Activated CD8-positive, alpha-beta memory T cell treated with anti-CD3 and anti-CD28 coated beads for 1 hour (primary cell): ENCODE measurements around the gene CENPVL1.
"Not testable (repeated sequence)": the region's sequence is repeated elsewhere in the genome, so short reads cannot be mapped to it uniquely, and the experiment has no call there.

ENCODE experiments used
- DNase-seq, 2 donors: peaks; one replicate each; pipeline ENCODE4 v3.0.0-alpha.2; 2020; ENCODE audit warnings: low read depth in 1 of 2; ENCODE audit errors: extremely low read depth in 1 of 2

CENPVL1 gene

DNA sequence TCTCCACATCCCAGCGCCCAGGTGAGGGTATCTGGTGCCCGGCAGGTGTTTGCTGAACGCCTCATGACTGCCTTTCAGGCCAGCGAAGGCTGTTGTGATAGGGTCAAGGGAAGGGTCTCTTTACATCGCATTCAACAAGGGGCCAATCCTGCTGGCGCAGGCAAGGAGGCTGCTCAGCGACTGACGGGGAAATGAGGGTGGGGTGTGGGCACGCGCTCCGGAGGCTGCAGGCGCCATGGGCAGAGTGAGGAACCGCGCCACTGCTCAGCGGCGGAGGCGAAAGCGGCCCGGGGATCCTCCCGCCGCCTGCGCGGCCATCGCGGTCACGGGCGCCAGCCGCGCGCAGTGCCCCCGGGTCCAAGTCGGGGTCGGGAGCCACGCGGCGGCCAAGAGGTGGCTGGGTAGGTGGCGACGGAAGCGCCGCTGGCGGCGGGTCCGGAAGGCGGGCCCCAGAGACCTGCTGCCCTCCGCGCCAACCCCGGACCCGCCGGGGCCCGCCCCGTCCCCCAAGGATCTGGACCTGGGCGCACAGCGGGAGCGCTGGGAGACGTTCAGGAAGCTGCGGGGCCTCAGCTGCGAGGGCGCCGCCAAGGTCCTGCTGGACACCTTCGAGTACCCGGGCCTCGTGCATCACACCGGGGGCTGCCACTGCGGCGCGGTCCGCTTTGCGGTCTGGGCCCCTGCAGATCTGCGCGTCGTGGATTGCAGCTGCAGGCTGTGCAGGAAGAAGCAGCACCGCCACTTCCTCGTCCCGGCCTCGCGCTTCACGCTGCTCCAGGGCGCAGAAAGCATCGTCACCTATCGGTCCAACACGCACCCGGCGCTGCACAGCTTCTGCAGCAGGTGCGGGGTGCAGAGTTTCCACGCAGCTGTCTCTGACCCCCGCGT is at the start of gene CENPVL1:
CENPVL1 (plus strand) TSS at position 236 of the 888 bp plus-strand sequence; CDS start at position 236, 0 bp downstream.
- DNase-seq = not testable (repeated sequence)

DNA sequence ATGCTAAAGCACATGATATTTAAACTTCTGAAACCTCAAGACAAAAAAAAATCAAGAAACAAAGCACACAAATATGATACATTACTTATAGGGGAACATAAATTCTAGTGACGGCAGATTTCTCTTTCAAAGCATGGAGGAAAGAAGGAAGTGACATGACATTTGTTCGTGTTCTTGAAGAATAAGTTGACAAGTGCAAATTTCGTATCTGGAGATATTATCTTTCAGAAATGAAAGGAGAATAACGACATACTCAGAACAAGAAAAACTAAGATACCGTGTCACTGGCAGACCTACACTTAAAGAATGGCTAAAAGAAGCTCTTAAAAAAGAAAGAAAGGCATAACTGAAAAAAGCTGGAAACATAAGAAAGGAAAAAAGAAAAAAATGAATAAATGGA is 44.3 kb upstream of the CENPVL1 start:
- DNase-seq = no peak

DNA sequence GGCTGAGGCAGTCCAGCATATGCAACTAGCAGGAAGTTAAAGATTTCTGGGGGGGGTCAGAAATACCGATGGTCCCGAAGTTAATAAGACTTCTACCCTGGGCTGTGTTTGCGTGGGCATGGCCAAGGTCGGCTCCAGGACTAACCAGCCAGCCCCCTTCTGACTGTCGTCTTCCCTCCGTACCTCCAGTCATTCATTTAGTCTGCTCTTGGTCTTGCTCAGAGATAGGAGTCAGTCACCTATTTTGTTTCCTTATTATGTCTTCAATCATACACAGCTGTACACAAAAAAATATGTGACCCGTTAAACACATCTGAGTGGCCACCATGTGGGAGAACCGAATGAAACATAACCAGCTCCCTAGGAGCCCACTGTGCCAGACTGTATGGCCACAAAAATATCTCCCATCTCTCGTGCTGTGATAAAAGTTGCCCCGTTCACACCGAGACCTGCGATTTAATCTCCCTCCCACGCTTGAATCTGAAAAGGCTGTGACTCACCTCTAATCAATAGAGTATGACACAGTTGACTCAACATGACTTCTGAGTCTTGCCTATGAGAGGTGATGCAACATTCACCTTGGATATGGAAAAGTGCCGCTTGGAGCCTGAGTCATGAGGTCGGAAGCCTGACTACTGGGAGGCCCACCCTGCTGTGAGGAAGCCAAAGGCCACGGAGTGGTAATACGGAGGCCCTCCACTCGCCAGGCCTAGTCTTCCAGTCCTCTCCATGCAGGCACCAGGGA is 30.5 kb upstream of the CENPVL1 start:
- not testable (repeated sequence) for DNase-seq

DNA sequence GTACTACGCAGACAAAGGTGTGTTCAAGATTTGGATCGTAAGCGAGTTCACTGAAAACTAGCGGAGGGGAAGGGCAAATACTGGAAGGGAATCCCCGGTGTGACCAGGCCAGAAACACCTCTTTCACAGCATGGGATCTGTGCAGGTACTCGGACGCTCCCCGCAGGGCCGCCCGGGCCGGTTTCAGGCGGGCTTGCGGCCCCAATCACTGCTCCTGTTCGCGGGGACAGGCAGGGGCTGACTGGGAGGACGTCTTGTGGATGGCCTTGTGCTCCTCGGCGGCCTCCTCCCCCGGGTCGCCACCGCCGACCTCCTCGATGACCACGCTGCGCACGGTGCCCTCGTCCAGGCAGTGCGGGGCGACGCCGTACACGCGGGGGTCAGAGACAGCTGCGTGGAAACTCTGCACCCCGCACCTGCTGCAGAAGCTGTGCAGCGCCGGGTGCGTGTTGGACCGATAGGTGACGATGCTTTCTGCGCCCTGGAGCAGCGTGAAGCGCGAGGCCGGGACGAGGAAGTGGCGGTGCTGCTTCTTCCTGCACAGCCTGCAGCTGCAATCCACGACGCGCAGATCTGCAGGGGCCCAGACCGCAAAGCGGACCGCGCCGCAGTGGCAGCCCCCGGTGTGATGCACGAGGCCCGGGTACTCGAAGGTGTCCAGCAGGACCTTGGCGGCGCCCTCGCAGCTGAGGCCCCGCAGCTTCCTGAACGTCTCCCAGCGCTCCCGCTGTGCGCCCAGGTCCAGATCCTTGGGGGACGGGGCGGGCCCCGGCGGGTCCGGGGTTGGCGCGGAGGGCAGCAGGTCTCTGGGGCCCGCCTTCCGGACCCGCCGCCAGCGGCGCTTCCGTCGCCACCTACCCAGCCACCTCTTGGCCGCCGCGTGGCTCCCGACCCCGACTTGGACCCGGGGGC is 28.2 kb upstream of the CENPVL1 start:
- not testable (repeated sequence) for DNase-seq

DNA sequence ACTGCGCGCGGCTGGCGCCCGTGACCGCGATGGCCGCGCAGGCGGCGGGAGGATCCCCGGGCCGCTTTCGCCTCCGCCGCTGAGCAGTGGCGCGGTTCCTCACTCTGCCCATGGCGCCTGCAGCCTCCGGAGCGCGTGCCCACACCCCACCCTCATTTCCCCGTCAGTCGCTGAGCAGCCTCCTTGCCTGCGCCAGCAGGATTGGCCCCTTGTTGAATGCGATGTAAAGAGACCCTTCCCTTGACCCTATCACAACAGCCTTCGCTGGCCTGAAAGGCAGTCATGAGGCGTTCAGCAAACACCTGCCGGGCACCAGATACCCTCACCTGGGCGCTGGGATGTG is 27.6 kb upstream of the CENPVL1 start, which contains the start of gene CENPVL2:
CENPVL2 (minus strand) TSS at position 112 of the 343 bp plus-strand sequence; CDS start at position 112, 0 bp downstream.
- not testable (repeated sequence) for DNase-seq

DNA sequence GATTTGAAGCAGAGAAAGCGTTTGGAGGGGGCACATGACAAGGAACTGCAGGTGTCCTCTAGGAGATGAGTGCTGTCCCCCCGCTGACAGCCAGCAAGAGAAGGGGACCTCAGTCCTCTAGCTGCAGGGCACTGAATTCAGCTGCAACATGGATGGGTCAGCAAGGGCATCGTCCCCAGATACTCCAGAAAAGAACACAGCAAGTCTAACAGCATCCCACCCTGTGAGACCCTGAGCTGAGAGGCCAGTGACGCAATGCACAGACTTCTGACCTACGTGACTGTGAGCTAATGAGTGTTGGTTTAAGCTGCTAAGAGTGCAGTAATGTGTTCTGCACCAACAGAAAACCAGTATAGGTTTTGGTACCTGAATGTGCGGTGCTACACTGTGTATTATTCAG is 16.1 kb upstream of the CENPVL1 start:
- DNase-seq = no peak

DNA sequence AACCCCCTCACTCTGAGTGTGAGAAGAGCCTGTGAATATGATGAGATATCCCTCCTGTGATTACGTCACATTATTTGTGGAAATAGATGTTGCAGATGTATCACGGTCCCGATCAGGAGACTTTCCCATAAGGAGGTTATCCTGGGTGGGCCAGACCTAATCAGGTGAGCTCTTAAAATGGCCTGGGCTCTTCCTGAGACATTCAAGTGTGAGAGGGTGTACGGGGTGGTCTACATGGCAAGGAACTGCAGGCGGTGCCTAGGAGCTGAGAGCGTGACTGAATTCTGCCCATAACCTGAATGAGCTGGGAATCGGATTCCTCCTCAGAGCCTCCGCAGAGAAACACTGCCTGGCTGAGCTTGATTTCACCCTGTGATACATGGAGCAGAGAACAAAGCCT is 12.9 kb upstream of the CENPVL1 start:
- no peak for DNase-seq

DNA sequence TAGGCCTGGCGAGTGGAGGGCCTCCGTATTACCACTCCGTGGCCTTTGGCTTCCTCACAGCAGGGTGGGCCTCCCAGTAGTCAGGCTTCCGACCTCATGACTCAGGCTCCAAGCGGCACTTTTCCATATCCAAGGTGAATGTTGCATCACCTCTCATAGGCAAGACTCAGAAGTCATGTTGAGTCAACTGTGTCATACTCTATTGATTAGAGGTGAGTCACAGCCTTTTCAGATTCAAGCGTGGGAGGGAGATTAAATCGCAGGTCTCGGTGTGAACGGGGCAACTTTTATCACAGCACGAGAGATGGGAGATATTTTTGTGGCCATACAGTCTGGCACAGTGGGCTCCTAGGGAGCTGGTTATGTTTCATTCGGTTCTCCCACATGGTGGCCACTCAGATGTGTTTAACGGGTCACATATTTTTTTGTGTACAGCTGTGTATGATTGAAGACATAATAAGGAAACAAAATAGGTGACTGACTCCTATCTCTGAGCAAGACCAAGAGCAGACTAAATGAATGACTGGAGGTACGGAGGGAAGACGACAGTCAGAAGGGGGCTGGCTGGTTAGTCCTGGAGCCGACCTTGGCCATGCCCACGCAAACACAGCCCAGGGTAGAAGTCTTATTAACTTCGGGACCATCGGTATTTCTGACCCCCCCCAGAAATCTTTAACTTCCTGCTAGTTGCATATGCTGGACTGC is 2.8 kb downstream of the CENPVL1 start:
- DNase-seq = not testable (repeated sequence)

DNA sequence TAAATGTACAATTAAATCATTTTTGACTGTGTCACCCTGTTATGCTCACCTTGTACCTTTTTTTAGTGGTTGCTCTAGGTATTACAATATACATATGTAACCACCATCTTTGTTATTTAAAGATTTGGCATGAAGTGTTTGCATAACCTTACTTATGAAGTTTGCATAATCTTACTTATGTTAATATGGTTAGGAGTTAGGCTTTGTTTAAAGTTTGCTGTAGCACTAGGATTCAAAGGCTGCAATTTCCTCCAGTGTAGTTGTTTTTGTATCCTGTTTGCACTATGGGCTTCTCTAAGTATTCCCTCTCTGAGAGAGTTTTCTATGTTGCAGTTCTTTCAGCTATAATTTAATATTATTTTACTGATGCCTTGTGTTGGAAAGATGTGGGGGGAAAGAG is 17.9 kb downstream of the CENPVL1 start:
- no peak for DNase-seq

DNA sequence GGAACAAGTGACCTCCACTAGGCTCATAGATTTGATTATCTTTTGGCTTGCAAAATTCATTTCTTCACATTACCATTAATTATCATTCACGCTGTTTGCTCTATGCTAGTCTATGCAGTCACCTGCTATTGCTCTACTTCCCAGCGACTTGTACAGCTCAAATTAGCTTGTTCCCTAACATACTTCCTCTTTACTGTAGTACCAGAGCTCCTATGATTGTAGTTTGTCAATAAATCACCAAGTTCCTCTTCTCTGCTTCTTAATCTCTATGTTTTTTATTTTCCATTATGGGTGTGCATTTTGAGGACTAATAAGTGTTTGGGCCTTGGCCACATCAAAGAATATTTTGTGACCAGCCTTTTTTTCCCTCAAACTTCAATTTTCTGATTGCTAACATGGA is 26.8 kb downstream of the CENPVL1 start:
- DNase-seq = no peak

DNA sequence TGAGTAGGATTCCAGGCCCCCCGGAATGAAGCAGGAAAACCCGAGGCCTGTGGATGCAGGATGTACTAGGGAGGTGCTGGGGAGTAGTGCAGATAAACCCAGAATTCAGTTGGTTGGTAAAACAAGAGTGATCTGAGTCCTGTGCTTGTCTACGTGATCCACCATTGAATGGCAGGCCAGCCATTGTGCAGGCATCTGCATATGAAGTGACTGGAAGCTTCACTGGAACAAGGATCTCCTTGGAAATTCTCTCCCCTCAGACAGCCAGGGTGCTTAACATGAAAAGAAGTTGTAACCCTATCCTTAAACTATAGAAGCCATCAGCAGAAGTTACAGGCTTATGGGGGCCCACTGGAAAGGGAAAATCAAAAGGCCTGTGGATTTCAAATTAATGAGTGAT is 32.3 kb downstream of the CENPVL1 start:
- no peak for DNase-seq

DNA sequence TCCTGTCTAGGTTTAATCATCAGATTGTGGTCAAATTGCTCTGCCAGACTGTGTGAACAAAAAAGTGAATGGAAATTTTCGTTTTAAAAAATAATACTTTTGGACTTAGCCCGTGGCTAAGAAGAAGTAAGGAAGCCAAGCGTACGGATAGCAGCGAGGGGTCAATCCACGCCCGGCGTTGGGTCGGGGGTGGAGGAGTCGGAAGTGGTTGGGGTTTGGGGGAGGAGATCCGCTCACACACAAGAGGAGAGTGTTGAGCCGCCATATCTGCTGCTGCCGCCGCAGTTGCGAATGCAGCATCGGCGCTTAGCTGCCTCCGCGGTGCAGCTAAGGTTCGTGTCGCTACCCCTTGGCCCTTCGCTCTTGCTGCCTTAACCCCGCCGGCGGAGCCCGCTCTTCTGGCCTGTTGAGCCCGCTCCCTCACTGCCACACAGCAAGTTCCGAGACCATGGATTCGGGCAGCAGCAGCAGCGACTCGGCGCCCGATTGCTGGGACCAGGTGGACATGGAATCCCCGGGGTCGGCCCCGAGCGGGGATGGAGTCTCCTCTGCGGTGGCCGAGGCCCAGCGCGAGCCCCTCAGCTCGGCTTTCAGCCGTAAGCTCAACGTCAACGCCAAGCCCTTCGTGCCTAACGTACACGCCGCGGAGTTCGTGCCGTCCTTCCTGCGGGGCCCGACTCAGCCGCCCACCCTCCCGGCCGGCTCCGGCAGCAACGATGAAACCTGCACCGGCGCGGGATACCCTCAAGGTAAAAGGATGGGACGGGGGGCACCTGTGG is 33.1 kb downstream of the CENPVL1 start, which contains the start of gene GSPT2:
GSPT2 (plus strand) TSS at position 264 of the 779 bp plus-strand sequence; CDS start at position 449, 185 bp downstream.
- peak in 1 of 2 donors; percentile 25 for DNase-seq

DNA sequence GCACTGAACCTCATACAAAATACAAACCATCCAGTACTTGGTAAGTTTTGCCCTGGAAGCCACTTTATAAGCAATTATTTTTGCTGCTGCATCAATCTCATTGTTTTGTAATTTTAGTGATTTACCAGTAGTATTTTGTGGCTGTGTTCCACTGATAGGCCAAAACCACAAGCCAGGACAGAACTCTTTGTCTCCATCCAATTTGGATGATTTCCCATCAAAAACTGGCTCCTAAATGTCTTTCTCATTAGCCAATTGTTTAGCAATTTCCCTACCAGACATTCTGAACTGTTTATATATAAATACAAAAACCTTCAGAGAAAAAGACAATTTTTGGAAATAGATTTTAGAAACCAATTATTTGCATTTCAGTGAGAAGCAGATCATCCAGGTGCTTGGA is 37.4 kb downstream of the CENPVL1 start:
- no peak for DNase-seq

DNA sequence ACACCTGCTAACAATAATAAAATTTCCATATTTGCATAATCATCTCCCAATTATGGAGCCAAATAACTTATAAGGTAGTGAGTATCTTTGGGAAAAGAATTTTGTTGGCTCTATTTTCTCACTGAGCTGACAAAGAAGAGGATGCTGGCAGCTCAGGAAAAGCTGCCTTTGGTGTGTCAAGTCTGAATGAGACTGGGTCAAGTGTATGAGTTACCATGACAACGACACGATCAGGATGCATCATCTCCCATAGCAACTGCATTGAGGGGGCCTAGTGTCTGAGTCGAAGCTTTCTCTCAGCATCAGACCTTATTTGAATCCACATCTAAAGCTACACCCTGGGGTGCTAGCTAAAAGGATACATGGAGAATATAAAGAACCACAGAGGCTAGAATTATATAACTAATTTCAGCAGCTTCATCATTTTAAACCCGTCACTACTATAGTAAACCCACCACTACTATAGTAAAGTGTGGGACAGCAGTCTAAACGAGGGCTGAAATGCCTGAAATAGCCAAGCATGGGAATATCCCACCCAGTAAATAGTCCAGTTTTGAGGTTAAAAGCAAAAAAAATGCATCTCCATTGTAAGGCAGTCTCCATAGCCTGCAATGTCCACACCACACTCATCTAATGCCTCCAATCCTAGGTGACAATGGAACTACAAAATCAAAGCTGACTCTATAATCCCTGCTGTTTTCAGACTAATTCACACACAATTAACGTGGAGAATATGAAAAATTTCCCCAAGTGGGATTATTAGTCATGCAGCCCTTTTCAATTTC is 48.9 kb downstream of the CENPVL1 start:
- no peak for DNase-seq

DNA sequence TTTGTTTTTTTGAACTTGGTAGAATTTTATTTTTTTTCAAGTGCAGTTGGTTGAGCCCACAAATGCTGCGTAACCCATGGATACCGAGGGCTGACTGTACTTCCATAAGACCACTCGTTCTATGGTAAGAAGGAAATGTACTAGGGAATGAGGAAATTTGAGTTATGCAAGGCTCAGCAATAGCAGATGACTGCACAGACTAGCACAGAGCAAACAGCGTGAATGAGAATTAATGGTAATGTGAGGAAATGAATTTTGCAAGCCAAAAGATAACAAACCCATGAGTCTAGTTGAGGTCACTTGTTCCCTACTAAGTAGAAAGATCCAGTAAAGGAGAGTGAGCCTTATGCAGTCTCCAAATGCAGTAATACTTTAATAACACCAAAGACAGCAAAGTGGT is 50.3 kb downstream of the CENPVL1 start:
- no peak for DNase-seq
